Transverse colon (tissue), 4 donors: ENCODE data around the gene DAND5. TPM values are rescaled to one million over a fixed set of nuclear protein-coding genes. Genes with fewer than 3 reads are reported as not detected.
"Not testable (repeated sequence)": the region's sequence is repeated elsewhere in the genome, so short reads cannot be mapped to it uniquely, and the experiment has no call there.

Experiments used
- DNase-seq: peaks from one replicate; pipeline ENCODE4 v3.0.0-alpha.2; 2019
- H3K27ac ChIP-seq, 4 donors: fragments of 200-600 bp; sonication (generic); 2 replicates each; pipeline ENCODE4 v1.5.1; 2016 to 2018; ENCODE audit warnings: inconsistent platforms in 4 of 4
- H3K27me3 ChIP-seq: fragments of 200-600 bp; sonication (generic); 2 replicates; pipeline ENCODE4 v1.5.1; 2017; ENCODE audit warnings: inconsistent platforms
- H3K36me3 ChIP-seq, 4 donors: fragments of 200-600 bp; sonication (generic); 2 replicates each; pipeline ENCODE4 v1.5.1; 2017 to 2019; ENCODE audit warnings: inconsistent platforms in 4 of 4
- H3K4me1 ChIP-seq, 4 donors: fragments of 200-600 bp; sonication (generic); 2 replicates each; pipeline ENCODE4 v1.5.1; 2017 to 2020; ENCODE audit warnings: inconsistent platforms in 4 of 4
- H3K4me3 ChIP-seq, 4 donors: fragments of 200-600 bp; sonication (generic); 1 replicate in 1 of 4; 2 replicates in 3 of 4; pipeline versions ENCODE4 v1.5.1 to v1.6.1; 2017 to 2019; ENCODE audit warnings: inconsistent platforms in 4 of 4
- H3K9me3 ChIP-seq, 2 donors: fragments of 200-600 bp; sonication (generic); 2 replicates each; pipeline ENCODE4 v1.5.1; 2017 to 2019; ENCODE audit warnings: inconsistent platforms in 2 of 2
- EP300 ChIP-seq: sonication (generic); formaldehyde crosslinking; IDR thresholded peaks from one replicate; pipeline ENCODE4 v1.6.1; 2017; ENCODE audit warnings: antibody characterized with exemption, low read depth
- POLR2A ChIP-seq: fragments of 450-650 bp; IDR thresholded peaks from one replicate; pipeline ENCODE4 v1.6.1; 2016; ENCODE audit warnings: antibody characterized with exemption, mild to moderate bottlenecking, moderate library complexity
- POLR2AphosphoS5 ChIP-seq, 3 donors: sonication (generic); formaldehyde crosslinking; IDR thresholded peaks; one replicate each; pipeline ENCODE4 v1.6.1; 2016; ENCODE audit warnings: antibody characterized with exemption in 3 of 3
- WGBS, 2 donors: methylation state at CpG; one replicate each; pipeline ENCODE4 v1.1.5; 2018; ENCODE audit warnings: low coverage in 1 of 2; 5-methylcytosine and 5-hydroxymethylcytosine counted together
- in situ Hi-C, 4 donors: fragments of 200-750 bp; cut with MboI; loops; one replicate each; pipeline versions ENCODE4 v1.15.0 to v1.15.1; 2017; ENCODE audit warnings: low sequenced_read_pairs in 3 of 4, low pct_ligation_motif_present in 1 of 4, low pct_unique_long_range_greater_than_20kb in 1 of 4
- intact Hi-C: fragments of 100-400 bp; cut with DNase I; formaldehyde crosslinking; loops from one replicate; pipeline ENCODE4 v1.15.1; 2023; ENCODE audit warnings: low total_unique reads
- total RNA-seq, 4 donors: library from RNA; depleted of rRNA; stranded (reverse); fragments of >200 nt; gene quantifications; one replicate each; pipeline ENCODE4 v1.1.0, GENCODE V29; 2016
- TF ChIP-seq, protein P1 (sequence below), 5 experiments: fragments of 200-600 bp in 3 of 5; fragments of 450-650 bp in 2 of 5; sonication (generic) in 3 of 5; IDR thresholded peaks; 1 replicate in 2 of 5; 2 replicates in 3 of 5; pipeline ENCODE4 v1.5.1; 2016 to 2017; ENCODE audit warnings: antibody characterized with exemption in 5 of 5, inconsistent platforms in 3 of 5, mild to moderate bottlenecking in 2 of 5, moderate library complexity in 1 of 5

The DAND5 gene
- total RNA-seq, 4 donors from 2014 or later: 0.27 to 0.32 TPM; not detected in 2

DNA sequence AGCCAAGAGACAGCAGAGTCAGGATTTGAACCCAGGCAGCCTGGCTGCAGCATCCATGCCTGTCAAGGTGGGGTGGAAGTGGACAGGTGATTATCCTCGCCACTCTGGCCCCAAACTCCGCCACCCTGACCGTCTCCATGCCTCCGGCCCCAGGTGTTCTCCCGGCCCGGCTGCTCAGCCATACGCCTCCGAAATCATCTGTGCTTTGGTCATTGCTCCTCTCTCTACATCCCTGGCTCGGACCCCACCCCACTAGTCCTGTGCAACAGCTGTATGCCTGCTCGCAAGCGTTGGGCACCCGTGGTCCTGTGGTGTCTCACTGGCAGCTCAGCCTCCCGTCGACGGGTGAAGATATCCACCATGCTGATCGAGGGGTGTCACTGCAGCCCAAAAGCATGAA lies 3.9 kb downstream of the DAND5 start:
- in situ Hi-C loops: loop anchor here in 3 of 4 donors (10.0 to 25.0 kb wide), 2 partner anchors 289 to 292 kb away; no protein-coding TSS in a partner anchor

DNA sequence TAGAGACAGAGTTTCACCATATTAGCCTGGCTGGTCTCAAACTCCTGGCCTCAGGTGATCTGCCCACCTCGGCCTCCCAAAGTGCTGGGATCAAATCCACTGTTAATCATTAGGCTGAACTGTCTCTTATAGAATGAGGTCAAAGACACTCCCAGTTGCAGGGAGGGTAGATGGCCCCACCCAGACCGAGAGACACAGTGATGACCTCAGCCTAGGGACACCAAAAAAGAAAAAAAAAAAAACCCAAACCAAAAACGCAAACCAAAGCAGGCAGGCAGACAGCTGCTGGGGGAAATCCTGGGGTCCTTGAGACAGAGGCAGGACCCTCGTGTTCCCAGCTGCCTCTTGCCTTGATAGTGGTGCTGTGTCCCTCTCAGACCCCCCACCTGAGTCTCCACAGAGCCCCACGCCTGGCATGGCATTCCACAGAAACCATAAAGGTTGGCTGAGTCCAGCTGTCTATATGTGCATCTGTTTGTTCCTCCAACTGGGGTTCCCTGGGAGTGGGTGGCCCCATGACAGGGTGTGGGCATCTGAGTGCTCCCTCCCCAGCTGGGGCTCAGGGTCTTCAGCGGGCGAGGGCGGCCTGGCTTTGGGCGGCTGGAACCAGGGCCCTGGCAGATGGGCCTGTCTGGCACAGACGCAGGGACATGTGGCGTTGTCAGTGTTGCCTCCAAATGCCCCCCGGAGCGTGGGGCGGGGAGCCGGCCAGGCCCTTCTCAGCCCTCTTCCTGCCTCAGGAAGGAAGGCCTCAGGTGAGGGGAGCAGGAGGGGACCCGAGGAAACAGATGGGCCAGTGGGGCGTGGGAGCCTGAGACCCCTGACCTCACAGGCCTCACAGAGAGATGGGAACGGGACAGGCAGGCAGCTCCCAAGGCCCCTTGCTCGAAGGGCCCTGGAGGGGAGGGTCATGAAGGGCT lies 5.2 kb downstream of the DAND5 start:
- H3K27ac ChIP-seq: no peak overlapping the region
- no peak for DNase-seq
- no peak overlapping the region for H3K4me3 ChIP-seq
- no peaks in the 10 kb centered on the region for H3K9me3 ChIP-seq
- no peaks in the 10 kb centered on the region for H3K27me3 ChIP-seq
- peaks cover 0 to 3% (median 0%) of the 10 kb centered on the region in 4 donors for H3K4me1 ChIP-seq
- TF ChIP-seq EP300: no peak
- TF ChIP-seq, protein P1, sequence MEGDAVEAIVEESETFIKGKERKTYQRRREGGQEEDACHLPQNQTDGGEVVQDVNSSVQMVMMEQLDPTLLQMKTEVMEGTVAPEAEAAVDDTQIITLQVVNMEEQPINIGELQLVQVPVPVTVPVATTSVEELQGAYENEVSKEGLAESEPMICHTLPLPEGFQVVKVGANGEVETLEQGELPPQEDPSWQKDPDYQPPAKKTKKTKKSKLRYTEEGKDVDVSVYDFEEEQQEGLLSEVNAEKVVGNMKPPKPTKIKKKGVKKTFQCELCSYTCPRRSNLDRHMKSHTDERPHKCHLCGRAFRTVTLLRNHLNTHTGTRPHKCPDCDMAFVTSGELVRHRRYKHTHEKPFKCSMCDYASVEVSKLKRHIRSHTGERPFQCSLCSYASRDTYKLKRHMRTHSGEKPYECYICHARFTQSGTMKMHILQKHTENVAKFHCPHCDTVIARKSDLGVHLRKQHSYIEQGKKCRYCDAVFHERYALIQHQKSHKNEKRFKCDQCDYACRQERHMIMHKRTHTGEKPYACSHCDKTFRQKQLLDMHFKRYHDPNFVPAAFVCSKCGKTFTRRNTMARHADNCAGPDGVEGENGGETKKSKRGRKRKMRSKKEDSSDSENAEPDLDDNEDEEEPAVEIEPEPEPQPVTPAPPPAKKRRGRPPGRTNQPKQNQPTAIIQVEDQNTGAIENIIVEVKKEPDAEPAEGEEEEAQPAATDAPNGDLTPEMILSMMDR (IDR thresholded peaks at IDR 0.05): no peak
- TF ChIP-seq POLR2AphosphoS5 (IDR thresholded peaks at IDR 0.05): no peak
- no peak for TF ChIP-seq POLR2A
- in situ Hi-C loops (loop anchor here (5.0 to 25.0 kb wide), 5 partner anchors 113 to 290 kb away; no protein-coding TSS in a partner anchor), intact Hi-C loops (loop anchor here (5.0 kb wide), 1 partner anchor 288 kb away; no protein-coding TSS in a partner anchor)
- WGBS, 2 donors: 52 to 66% methylated on average over 2 to 18 of the region's 19 CpGs
- no peaks in the 10 kb centered on the region for H3K36me3 ChIP-seq

More for the DNA sequence above, 3.9 kb downstream of the DAND5 start:
- no peaks in the 10 kb centered on the region for H3K9me3 ChIP-seq
- no peaks in the 10 kb centered on the region for H3K36me3 ChIP-seq
- no peaks in the 10 kb centered on the region for H3K27me3 ChIP-seq
- WGBS, 2 donors: 85 to 100% methylated on average over 1 to 16 of the region's 16 CpGs
- no peak for TF ChIP-seq POLR2A
- TF ChIP-seq POLR2AphosphoS5 (IDR thresholded peaks at IDR 0.05): no peak
- TF ChIP-seq EP300: no peak
- TF ChIP-seq, protein P1 (IDR thresholded peaks at IDR 0.05): no peak
- no peak overlapping the region for H3K27ac ChIP-seq
- no peak for DNase-seq
- peaks cover 0 to 3% (median 0%) of the 10 kb centered on the region in 4 donors for H3K4me1 ChIP-seq
- intact Hi-C loops: no loop called here
- H3K4me3 ChIP-seq: no peak overlapping the region

DNA sequence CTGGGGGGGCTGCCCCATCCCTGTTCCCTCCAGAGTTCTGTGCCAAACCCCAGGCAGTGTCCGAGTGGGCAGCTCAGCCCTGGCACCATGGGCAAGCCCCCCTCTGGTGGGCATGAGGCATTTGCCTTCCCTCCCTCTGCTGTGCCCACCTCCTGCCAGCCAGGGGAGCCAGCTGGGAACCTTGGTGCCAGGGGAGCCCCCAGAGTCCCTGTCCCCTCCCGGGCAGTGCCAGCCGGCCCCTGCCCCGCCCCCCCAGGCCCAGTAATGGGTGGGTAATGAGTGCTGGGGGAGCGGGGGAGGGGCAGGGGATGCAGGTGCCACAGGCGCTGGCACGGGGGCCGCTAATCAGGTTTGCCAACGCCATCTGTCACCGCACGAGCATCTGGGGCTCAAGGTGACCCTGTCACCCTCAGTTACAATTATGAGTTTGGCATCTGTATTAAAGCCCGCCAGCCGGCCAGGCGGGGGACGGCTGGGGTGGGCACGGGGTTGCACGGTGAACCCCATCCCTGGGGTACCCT lies 5.9 kb downstream of the DAND5 start:
- WGBS, 2 donors: 49% methylated on average over 14 of the region's 17 CpGs; no CpG with 5 or more reads in 1 of the 2 donors
- intact Hi-C loops: loop anchor here (5.0 kb wide), 1 partner anchor 287 kb away; no protein-coding TSS in a partner anchor

DNA sequence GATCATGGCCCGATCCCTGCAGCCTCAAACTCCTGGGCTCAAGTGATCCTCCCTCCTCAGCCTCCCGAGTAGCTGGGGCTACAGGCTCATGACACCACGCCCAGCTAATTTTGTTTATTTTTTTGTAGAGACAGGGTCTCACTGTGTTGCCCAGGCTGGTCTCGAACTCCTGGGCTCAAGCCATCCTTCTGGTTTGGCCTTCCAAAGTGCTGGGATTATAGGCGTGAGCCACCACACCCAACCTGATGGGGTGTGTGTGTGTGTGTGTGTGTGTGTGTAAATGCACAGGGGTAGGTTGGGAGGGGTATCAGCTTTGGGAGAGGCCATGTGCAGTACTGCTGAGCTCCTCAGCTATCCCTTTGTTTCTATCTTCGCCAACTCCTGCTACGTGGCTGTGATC lies 6.7 kb downstream of the DAND5 start:
- not testable (repeated sequence) for H3K27me3 ChIP-seq, H3K4me1 ChIP-seq, H3K27ac ChIP-seq, H3K36me3 ChIP-seq, H3K4me3 ChIP-seq, H3K9me3 ChIP-seq, DNase-seq
- in situ Hi-C loops (loop anchor here in 3 of 4 donors (5.0 to 25.0 kb wide), 4 partner anchors 111 to 289 kb away; no protein-coding TSS in a partner anchor), intact Hi-C loops (loop anchor here (5.0 kb wide), 1 partner anchor 286 kb away; no protein-coding TSS in a partner anchor)
- 60 to 73% methylated on average over 5 to 7 of the region's 7 CpGs for WGBS, 2 donors

More for the DNA sequence above, 5.9 kb downstream of the DAND5 start:
- Histone ChIP-seq H3K27ac (no peak overlapping the region), H3K4me1 (peaks cover 0 to 3% (median 0%) of the 10 kb centered on the region in 4 donors), H3K36me3 (no peaks in the 10 kb centered on the region), H3K27me3 (no peaks in the 10 kb centered on the region), H3K4me3 (no peak overlapping the region), H3K9me3 (no peaks in the 10 kb centered on the region)
- TF ChIP-seq POLR2A (no peak), POLR2AphosphoS5 (IDR thresholded peaks at IDR 0.05) (no peak), EP300 (no peak)
- TF ChIP-seq, protein P1 (IDR thresholded peaks at IDR 0.05): no peak
- DNase-seq: no peak
- in situ Hi-C loops: loop anchor here in 3 of 4 donors (5.0 to 25.0 kb wide), 4 partner anchors 112 to 290 kb away; no protein-coding TSS in a partner anchor
